Neural progenitor cell (in vitro differentiated cells): ENCODE data around the gene TIFAB.

Experiments
- CTCF ChIP-seq: fragments of 200-600 bp; sonication (generic); IDR thresholded peaks from 2 replicates; pipeline ENCODE4 v1.5.1; 2017; ENCODE audit warnings: antibody characterized with exemption, mild to moderate bottlenecking
- EZH2 ChIP-seq: fragments of 200-600 bp; sonication (generic); IDR thresholded peaks from 2 replicates; pipeline ENCODE4 v1.6.1; 2017; ENCODE audit warnings: antibody characterized with exemption, mild to moderate bottlenecking, moderate library complexity
- EZH2phosphoT487 ChIP-seq: fragments of 200-600 bp; sonication (generic); IDR thresholded peaks from 2 replicates; pipeline ENCODE4 v1.6.1; 2017; ENCODE audit warnings: antibody characterized with exemption

- TF ChIP-seq CTCF (no peak), EZH2 (peak; percentile 87), EZH2phosphoT487 (peak; percentile 60)
Measured at GRCh38 chr5:135399794-135400542, 52.2 kb downstream of the TIFAB start.
